Body of pancreas (tissue), 4 donors: ENCODE measurements around the gene CD300LF.

Experiments
- CTCF ChIP-seq, 7 experiments: fragments of 450-650 bp in 4 of 7; fragments of 200-600 bp in 3 of 7; sonication (generic) in 3 of 7; IDR thresholded peaks; one replicate each; pipeline ENCODE4 v1.5.1; 2016 to 2019; ENCODE audit warnings: antibody characterized with exemption in 7 of 7
- POLR2A ChIP-seq, 3 donors: fragments of 450-650 bp; IDR thresholded peaks; one replicate each; pipeline ENCODE4 v1.6.1; 2016; ENCODE audit warnings: antibody characterized with exemption in 3 of 3, mild to moderate bottlenecking in 2 of 3

GRCh38 chr17:74743755-74744154 is 31.0 kb upstream of the CD300LF start:
- no peak for TF ChIP-seq CTCF (IDR thresholded peaks at IDR 0.05)
- TF ChIP-seq POLR2A (IDR thresholded peaks at IDR 0.05): no peak
